Astrocyte (in vitro differentiated cells and primary cell): ENCODE results near the gene C2orf76.

Experiments
- CTCF ChIP-seq: IDR thresholded peaks from 2 replicates; pipeline ENCODE4 v1.5.1; 2011; ENCODE audit warnings: low read depth, mild to moderate bottlenecking, inconsistent platforms, low read length, moderate library complexity; ENCODE audit not compliant: insufficient read depth
- EZH2 ChIP-seq: IDR thresholded peaks from 2 replicates; pipeline ENCODE4 v1.6.1; 2012; ENCODE audit warnings: mild to moderate bottlenecking, low read length, inconsistent platforms; ENCODE audit not compliant: insufficient read depth

- TF ChIP-seq CTCF (no peak), EZH2 (no peak)
Measured at GRCh38 chr2:119397196-119397595, 30.6 kb upstream of the C2orf76 start.
